Suprapubic skin (tissue), 3 donors: Measurements from ENCODE around the gene C1orf50.

ENCODE experiments used
- CTCF ChIP-seq, 2 donors: fragments of 200-600 bp in 1 of 2; fragments of 450-650 bp in 1 of 2; sonication (generic) in 1 of 2; IDR thresholded peaks; one replicate each; pipeline ENCODE4 v1.5.1; 2016 to 2019; ENCODE audit warnings: antibody characterized with exemption in 2 of 2, mild to moderate bottlenecking in 1 of 2, moderate library complexity in 1 of 2
- POLR2A ChIP-seq, 2 donors: fragments of 450-650 bp; IDR thresholded peaks; one replicate each; pipeline ENCODE4 v1.6.1; 2017; ENCODE audit warnings: antibody characterized with exemption in 2 of 2, mild to moderate bottlenecking in 2 of 2, moderate library complexity in 2 of 2

GRCh38 chr1:42822800-42823392 is 55.8 kb downstream of the C1orf50 start:
- TF ChIP-seq CTCF (IDR thresholded peaks at IDR 0.05): no peak
- no peak for TF ChIP-seq POLR2A (IDR thresholded peaks at IDR 0.05)
